GM18502 (cell line): ENCODE measurements around the gene MOV10.
A peak's percentile ranks its signal among the peaks of the same experiment; 100 is the strongest.
"Not testable (repeated sequence)": the region's sequence is repeated elsewhere in the genome, so short reads cannot be mapped to it uniquely, and the experiment has no call there.

Source experiments
- ATAC-seq: cut with Tn5 transposase; IDR thresholded peaks from one replicate; pipeline ENCODE4 v1.9.1; 2021; ENCODE audit warnings: mild to moderate bottlenecking; ENCODE audit not compliant: unreplicated experiment, poor library complexity

MOV10 gene

GRCh38 chr1:112674440-112674985, at the start of gene MOV10:
MOV10 (plus strand) TSS chr1:112674659; CDS start chr1:112674913, 254 bp downstream.
- ATAC-seq: peak; percentile 67

- no peak for ATAC-seq
Measured at GRCh38 chr1:112625696-112626095, 48.8 kb upstream of the MOV10 start.

- no peak for ATAC-seq
Measured at GRCh38 chr1:112626193-112626592, 48.3 kb upstream of the MOV10 start.

GRCh38 chr1:112626887-112627286, 47.6 kb upstream of the MOV10 start:
- ATAC-seq: no peak

GRCh38 chr1:112628516-112628915, 45.9 kb upstream of the MOV10 start:
- no peak for ATAC-seq

GRCh38 chr1:112629256-112629655, 45.2 kb upstream of the MOV10 start:
- ATAC-seq: no peak

- ATAC-seq: no peak
Measured at GRCh38 chr1:112633628-112634027, 40.8 kb upstream of the MOV10 start.

GRCh38 chr1:112634367-112634766, 40.1 kb upstream of the MOV10 start:
- ATAC-seq: no peak

GRCh38 chr1:112636056-112636455, 38.4 kb upstream of the MOV10 start:
- ATAC-seq: no peak

- ATAC-seq: no peak
Measured at GRCh38 chr1:112636597-112637253, 37.7 kb upstream of the MOV10 start.

- no peak for ATAC-seq
Measured at GRCh38 chr1:112637254-112638109, 37.0 kb upstream of the MOV10 start.

GRCh38 chr1:112638110-112638428, 36.4 kb upstream of the MOV10 start:
- ATAC-seq: no peak

GRCh38 chr1:112640437-112640836, 34.0 kb upstream of the MOV10 start:
- ATAC-seq: not testable (repeated sequence)

GRCh38 chr1:112643080-112643479, 31.4 kb upstream of the MOV10 start:
- ATAC-seq: no peak

GRCh38 chr1:112646225-112646624, 28.2 kb upstream of the MOV10 start:
- ATAC-seq: no peak

GRCh38 chr1:112651205-112651604, 23.3 kb upstream of the MOV10 start:
- ATAC-seq: no peak

- no peak for ATAC-seq
Measured at GRCh38 chr1:112665857-112666256, 8.6 kb upstream of the MOV10 start.

- no peak for ATAC-seq
Measured at GRCh38 chr1:112666946-112667345, 7.5 kb upstream of the MOV10 start.

GRCh38 chr1:112672009-112672408, 2.5 kb upstream of the MOV10 start:
- ATAC-seq: no peak

- ATAC-seq: no peak
Measured at GRCh38 chr1:112672842-112673241, 1.6 kb upstream of the MOV10 start.

GRCh38 chr1:112673592-112674439, 643 bp upstream of the MOV10 start:
- peak; percentile 2 for ATAC-seq
